ENCODE measurements around the gene LAGE3. TPM values are rescaled to one million over a fixed set of nuclear protein-coding genes. Genes with fewer than 3 reads are reported as not detected.

The LAGE3 gene
- total and polyA plus RNA-seq, 2 of the 13 experiments (the other 11 are each of a cell fraction or from before 2014, with no cell fraction given) = 7.6 to 12.7 TPM

GRCh38 chrX:154478728-154479622 is at the start of gene LAGE3 (continued):
- TF ChIP-seq ZNF414 (CRISPR knock-in tag; IDR thresholded peaks at IDR 0.05) (no peak), TBX2 (CRISPR knock-in tag; IDR thresholded peaks at IDR 0.05; ENCODE audit: borderline replicate concordance) (peak; percentile 66), XBP1 (CRISPR knock-in tag; IDR thresholded peaks at IDR 0.05) (no peak), KDM2A (CRISPR knock-in tag; IDR thresholded peaks at IDR 0.05; ENCODE audit: borderline replicate concordance, low read depth) (peak; percentile 50; the same call in 1 of the 2 replicates), MEIS1 (CRISPR knock-in tag; IDR thresholded peaks at IDR 0.05; ENCODE audit: borderline replicate concordance) (no peak), ZBTB21 (CRISPR knock-in tag; IDR thresholded peaks at IDR 0.05) (no peak), ZNF430 (CRISPR knock-in tag; IDR thresholded peaks at IDR 0.05) (peak; percentile 73; the same call in 1 of the 2 replicates), ZBTB20 (CRISPR knock-in tag; IDR thresholded peaks at IDR 0.05; ENCODE audit: borderline replicate concordance, low read depth) (no peak), NR1H2 (CRISPR knock-in tag; IDR thresholded peaks at IDR 0.05; ENCODE audit: borderline replicate concordance, low read depth) (no peak), SYNCRIP (IDR thresholded peaks at IDR 0.05; ENCODE audit: insufficient read depth, low read depth, low read length) (no peak), NFAT5 (CRISPR knock-in tag; IDR thresholded peaks at IDR 0.05) (peak; percentile 82; the same call in 1 of the 2 replicates), AHR (CRISPR knock-in tag; IDR thresholded peaks at IDR 0.05) (no peak), ZNF235 (CRISPR knock-in tag; IDR thresholded peaks at IDR 0.05; ENCODE audit: borderline replicate concordance) (no peak), ZNF296 (CRISPR knock-in tag; conservative IDR thresholded peaks at IDR 0.05) (no peak), ZBTB7B (CRISPR knock-in tag; IDR thresholded peaks at IDR 0.05) (0 out of 2 replicates have a peak, but pooled peaks have one; percentile 19), CREB3 (CRISPR knock-in tag; IDR thresholded peaks at IDR 0.05) (0 out of 2 replicates have a peak, but pooled peaks have one; percentile 41), TARDBP (CRISPR knock-in tag; IDR thresholded peaks at IDR 0.05) (0 out of 2 replicates have a peak, but pooled peaks have one; percentile 35), POLR2AphosphoS5 (IDR thresholded peaks at IDR 0.05; ENCODE audit: low read depth, low read length) (no peak; the same call in 1 of the 2 replicates), TFDP1 (CRISPR knock-in tag; IDR thresholded peaks at IDR 0.05; ENCODE audit: borderline replicate concordance) (peak; percentile 98), ZNF773 (CRISPR knock-in tag; IDR thresholded peaks at IDR 0.05; ENCODE audit: borderline replicate concordance) (no peak), ZNF207 (IDR thresholded peaks at IDR 0.05; ENCODE audit: borderline replicate concordance) (no peak)
